HL-60 (cell line): ENCODE results near the gene P2RY6.

Experiments
- DNase-seq, 2 experiments: peaks; one replicate each; pipeline ENCODE4 v3.0.0-alpha.2; 2010 to 2020; ENCODE audit warnings: low read depth in 1 of 2, low spot score in 1 of 2
- H3K27ac ChIP-seq: fragments of 250-450 bp; sonication (Bioruptor Pico); replicated peaks from 2 replicates; pipeline ENCODE4 v1.5.1; 2020; ENCODE audit warnings: mild to moderate bottlenecking, moderate library complexity
- H3K27me3 ChIP-seq: fragments of 250-450 bp; sonication (Bioruptor Pico); 2 replicates; pipeline ENCODE4 v1.5.1; 2021; ENCODE audit warnings: mild to moderate bottlenecking, moderate library complexity; ENCODE audit not compliant: insufficient read depth, poor library complexity, severe bottlenecking
- H3K4me3 ChIP-seq: replicated peaks from 2 replicates; pipeline ENCODE4 v1.5.1; 2011; ENCODE audit warnings: mild to moderate bottlenecking, control low read depth, low read length; ENCODE audit not compliant: insufficient read depth
- CTCF ChIP-seq: IDR thresholded peaks from one replicate; pipeline ENCODE4 v1.5.1; 2011; ENCODE audit warnings: low read length, control low read depth, inconsistent platforms; ENCODE audit not compliant: insufficient read depth
- GABPA ChIP-seq: IDR thresholded peaks from 2 replicates; pipeline ENCODE4 v1.6.1; 2012; ENCODE audit warnings: low read depth
- POLR2AphosphoS5 ChIP-seq: IDR thresholded peaks from 2 replicates; pipeline ENCODE4 v1.6.1; 2012; ENCODE audit warnings: low read depth
- REST ChIP-seq: IDR thresholded peaks from 2 replicates; pipeline ENCODE4 v1.6.1; 2012; ENCODE audit warnings: low read depth; ENCODE audit not compliant: insufficient replicate concordance
- SPI1 ChIP-seq: IDR thresholded peaks from 2 replicates; pipeline ENCODE4 v1.6.1; 2012; ENCODE audit warnings: low read depth, mild to moderate bottlenecking, borderline replicate concordance

P2RY6 gene

GRCh38 chr11:73326929-73327811 lies 55.0 kb downstream of the P2RY6 start:
- H3K27me3 ChIP-seq, result no peaks in the 10 kb centered on the region
- no peak for TF ChIP-seq REST
- TF ChIP-seq POLR2AphosphoS5, result no peak
- no peak overlapping the region for H3K4me3 ChIP-seq
- 0 out of 2 replicates have a peak overlapping the region, but pooled peaks have one; percentile 14 for H3K27ac ChIP-seq
- DNase-seq, result peak; percentile 43 to 69

GRCh38 chr11:73327812-73328364 lies 55.8 kb downstream of the P2RY6 start:
- H3K27ac ChIP-seq, result no peak overlapping the region
- DNase-seq, result no peak

GRCh38 chr11:73330569-73331093 lies 58.5 kb downstream of the P2RY6 start:
- no peaks in the 10 kb centered on the region for H3K27me3 ChIP-seq
- no peak overlapping the region for H3K4me3 ChIP-seq
- no peak overlapping the region for H3K27ac ChIP-seq
- TF ChIP-seq POLR2AphosphoS5 (no peak), CTCF (no peak), GABPA (no peak), SPI1 (no peak), REST (no peak)
- DNase-seq, result no peak

More at GRCh38 chr11:73327812-73328364, 55.8 kb downstream of the P2RY6 start:
- no peaks in the 10 kb centered on the region for H3K27me3 ChIP-seq
- TF ChIP-seq POLR2AphosphoS5, result no peak
- no peak overlapping the region for H3K4me3 ChIP-seq

- Histone ChIP-seq H3K4me3 (no peak overlapping the region), H3K27ac (no peak overlapping the region), H3K27me3 (no peaks in the 10 kb centered on the region)
- TF ChIP-seq REST (no peak), POLR2AphosphoS5 (no peak), CTCF (no peak), SPI1 (no peak), GABPA (no peak)
- DNase-seq, result no peak
Observed at GRCh38 chr11:73331138-73331916, 59.2 kb downstream of the P2RY6 start.
